Stimulated activated CD8-positive, alpha-beta memory T cell treated with anti-CD3 and anti-CD28 coated beads, Interleukin-7, amount 100 ng/mL, for 24 hours (primary cell): ENCODE results near the gene ARHGEF7.

Source experiments
- DNase-seq: peaks from one replicate; pipeline ENCODE4 v3.0.0-alpha.2; 2020; ENCODE audit warnings: low read depth

ARHGEF7 gene

DNA sequence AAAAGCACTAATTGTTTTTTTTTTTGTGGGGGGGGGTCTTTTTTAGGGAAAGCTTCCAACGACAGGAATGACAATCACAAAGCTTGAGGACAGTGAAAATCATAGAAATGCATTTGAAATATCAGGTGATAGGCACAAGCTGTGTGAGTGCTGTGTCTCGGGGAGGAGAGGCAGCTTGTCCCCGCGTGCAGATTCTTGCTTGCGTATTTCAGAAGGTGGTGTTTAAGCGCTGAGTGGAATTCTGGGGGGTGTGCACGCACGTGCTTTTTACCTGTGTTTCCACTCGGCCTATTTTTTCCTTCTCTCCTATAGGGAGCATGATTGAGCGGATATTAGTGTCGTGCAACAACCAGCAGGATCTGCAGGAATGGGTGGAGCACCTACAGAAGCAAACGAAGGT is 165.1 kb downstream of the ARHGEF7 start:
- DNase-seq: no peak

- DNase-seq: no peak
Observed at GRCh38 chr13:111280681-111281585, 165.8 kb downstream of the ARHGEF7 start.

- DNase-seq: no peak
Observed at GRCh38 chr13:111281751-111282311, 166.7 kb downstream of the ARHGEF7 start.

DNA sequence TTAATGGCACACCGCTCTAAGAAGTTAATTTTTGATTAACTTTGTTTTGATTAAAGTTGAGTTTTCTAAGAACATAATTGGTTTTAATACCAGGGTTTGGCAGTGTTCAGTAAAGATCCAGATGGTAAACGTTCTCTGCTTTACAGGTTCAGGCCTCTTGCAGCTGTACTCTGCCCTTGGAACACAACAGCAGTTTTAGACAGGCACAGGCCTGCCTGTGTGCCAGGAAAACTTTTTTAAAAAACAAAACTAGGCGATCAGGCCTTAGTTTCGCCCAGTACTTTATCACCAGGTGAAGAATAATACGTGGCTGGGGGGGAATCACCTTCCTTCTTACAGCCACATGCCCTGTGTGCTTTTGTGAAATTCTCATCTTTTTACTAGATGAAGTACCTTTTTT is 167.3 kb downstream of the ARHGEF7 start:
- no peak for DNase-seq

- DNase-seq: no peak
Observed at GRCh38 chr13:111282997-111283396, 167.9 kb downstream of the ARHGEF7 start.

DNA sequence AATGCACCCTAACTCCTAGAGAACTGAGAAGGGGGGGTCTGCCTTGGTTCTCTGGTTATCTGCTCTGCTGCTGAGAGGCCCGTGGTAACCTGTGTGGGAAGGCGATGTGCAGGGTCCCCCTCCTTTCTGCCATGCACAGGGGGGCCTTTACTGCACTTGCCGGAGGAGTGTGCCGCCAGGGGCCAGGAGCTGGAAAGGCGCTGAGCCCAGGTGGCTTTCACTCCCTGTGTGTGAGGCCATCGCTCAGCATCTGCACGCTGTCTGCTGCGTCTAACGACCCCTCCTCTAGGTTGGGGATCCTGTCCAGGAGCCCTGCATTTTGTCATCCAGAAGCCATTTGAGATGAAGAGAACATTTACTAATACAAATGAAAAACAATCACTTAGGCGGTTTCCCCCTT is 168.3 kb downstream of the ARHGEF7 start:
- DNase-seq: no peak

- no peak for DNase-seq
Observed at GRCh38 chr13:111283991-111284390, 168.9 kb downstream of the ARHGEF7 start.

- DNase-seq: no peak
Observed at GRCh38 chr13:111284565-111284964, 169.5 kb downstream of the ARHGEF7 start.

DNA sequence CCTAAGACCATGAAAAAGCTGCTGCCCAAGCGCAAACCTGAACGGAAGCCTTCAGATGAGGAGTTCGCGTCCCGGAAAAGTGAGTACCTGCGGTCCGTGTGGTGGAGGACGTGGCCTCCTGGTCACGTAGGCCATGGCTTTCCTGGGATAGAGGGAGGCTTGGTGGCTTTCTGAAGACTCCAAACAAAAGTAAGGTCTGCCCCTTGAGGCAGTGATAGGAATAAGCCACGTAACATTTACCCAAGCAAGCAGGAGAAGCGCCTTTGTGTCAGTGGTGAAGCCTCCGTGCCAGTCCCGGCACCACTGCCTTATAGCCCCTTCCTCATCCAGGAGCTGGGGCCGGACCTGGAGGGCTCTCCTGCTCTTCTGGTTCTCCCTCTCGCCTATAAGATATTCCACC is 171.1 kb downstream of the ARHGEF7 start:
- DNase-seq: no peak

- no peak for DNase-seq
Observed at GRCh38 chr13:111286749-111287148, 171.6 kb downstream of the ARHGEF7 start.

GRCh38 chr13:111287201-111287600 is 172.1 kb downstream of the ARHGEF7 start:
- no peak for DNase-seq

- no peak for DNase-seq
Observed at GRCh38 chr13:111288276-111288675, 173.2 kb downstream of the ARHGEF7 start.

DNA sequence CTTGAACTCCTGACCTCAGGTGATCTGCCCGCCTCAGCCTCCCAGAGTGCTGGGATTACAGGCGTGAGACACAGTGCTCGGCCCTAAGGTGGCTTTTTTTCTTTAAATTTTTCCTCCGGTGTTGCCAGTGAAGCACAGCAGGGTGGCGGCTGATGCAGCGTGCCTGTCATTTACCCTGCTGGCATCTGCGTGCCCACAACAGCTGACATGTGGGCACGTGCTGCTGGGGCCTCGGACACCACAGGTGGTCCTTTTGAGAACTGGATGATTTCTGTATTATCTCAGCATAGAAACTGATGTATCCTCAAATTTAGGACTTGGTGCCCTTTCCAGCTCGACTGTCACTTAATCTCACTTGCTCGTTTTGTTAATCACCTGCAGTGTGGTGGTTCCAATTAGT is 174.1 kb downstream of the ARHGEF7 start:
- no peak for DNase-seq

GRCh38 chr13:111291908-111292307 is 176.8 kb downstream of the ARHGEF7 start:
- DNase-seq: no peak

- no peak for DNase-seq
Observed at GRCh38 chr13:111292710-111293485, 177.8 kb downstream of the ARHGEF7 start.

DNA sequence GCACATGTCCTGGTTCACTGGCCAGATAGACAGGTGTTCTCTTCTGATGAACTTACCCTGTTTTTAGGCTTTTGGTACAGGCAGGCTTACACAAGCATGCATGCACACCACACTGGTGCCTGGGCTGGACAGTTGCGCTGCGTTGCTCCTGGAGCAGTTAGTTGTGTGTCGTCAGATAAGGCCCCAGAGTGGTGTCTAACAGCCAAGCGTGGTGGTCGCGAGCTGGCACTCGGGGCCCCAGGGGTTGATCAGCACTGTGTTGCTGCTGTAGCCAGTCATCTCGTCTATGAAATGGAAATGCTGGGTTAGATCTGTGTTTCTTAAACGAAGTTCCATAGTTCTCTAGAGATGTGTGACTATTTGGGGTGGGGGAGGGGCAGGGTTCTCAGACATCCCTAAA is 180.8 kb downstream of the ARHGEF7 start:
- no peak for DNase-seq

DNA sequence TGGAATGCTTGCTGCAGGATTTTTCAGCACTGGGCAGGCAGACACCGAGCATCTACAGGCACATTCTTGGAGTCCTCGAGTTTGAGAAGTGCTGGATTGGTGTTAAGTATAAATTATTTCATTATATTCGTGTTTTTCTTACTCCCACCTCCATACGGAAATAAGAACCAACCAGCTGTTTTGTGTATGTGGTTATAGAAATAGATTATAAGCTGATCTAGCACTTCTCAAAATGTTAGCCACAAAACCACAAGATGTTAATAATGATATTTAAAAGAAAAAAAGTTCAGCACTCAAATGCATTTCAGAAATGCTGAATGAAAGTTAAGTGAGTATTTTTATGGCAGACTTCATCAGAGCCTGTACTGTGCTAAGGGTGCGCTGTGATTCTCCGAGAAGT is 181.3 kb downstream of the ARHGEF7 start:
- no peak for DNase-seq

DNA sequence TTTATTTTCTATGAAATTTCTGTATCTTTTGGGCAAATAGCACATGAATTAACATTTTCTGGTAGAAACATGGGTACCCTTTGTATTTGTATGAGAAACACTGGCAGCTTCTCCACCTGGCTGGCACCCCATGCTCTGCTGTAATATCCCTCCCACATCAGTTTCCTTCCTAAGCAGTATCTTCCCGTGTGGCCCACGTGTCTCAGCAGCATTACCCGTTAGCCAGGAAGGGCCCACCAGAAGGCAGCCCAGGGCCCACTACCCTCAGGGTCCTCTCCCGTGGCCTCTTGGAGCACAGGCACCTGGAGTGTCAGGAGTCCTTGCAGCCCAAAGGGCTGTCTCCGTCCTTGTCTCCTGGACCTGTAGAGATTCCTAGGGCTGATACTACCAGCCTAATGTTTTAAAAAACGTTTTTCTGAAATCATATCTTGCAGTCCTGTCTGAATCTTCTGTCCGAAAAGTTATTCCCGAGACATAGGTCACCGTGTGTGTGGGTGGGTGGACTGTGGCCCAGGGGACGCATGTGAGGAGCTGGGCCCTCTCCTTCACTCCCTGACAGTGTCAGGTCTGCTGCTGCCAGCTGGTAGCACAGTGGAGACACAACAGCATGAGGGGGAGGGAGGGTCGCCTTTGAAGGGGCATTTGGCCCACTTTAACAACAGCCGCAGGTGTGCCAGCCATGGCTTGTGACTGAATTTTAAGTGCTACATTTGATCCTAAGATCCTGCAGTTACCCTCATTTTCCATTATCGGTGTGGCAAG is 183.3 kb downstream of the ARHGEF7 start:
- no peak for DNase-seq

- no peak for DNase-seq
Observed at GRCh38 chr13:111302045-111302726, 187.1 kb downstream of the ARHGEF7 start.

DNA sequence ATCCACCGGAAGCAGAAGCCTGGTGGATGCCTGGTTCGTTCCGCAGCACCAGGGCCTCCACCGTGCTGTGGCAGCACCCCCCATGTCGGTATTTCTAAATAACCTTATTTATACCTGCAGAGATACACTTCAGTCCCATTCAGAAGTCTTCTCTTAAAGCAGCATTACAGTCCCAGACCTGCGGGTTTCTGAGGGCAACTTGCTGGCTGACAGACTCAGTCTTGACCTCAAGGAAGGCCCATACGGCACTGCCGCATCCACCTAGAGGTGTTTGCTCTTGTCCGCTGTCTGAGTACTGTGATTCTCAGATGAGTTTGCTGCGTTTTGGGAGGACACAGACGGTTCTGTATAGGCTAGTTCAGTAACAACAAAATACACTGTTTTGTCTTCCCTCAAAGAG is 188.4 kb downstream of the ARHGEF7 start:
- no peak for DNase-seq

GRCh38 chr13:111304041-111304544 is 189.0 kb downstream of the ARHGEF7 start:
- DNase-seq: no peak
